GM19193 (cell line): ENCODE measurements around the gene TRIM37.

Experiments
- POLR2A ChIP-seq: IDR thresholded peaks from 4 replicates; pipeline ENCODE4 v1.6.1; 2011; ENCODE audit not compliant: insufficient read depth, insufficient read length; ENCODE audit errors: extremely low read depth

Gene TRIM37

GRCh38 chr17:58965221-58965620, 141.5 kb downstream of the TRIM37 start:
- TF ChIP-seq POLR2A: no peak

- no peak for TF ChIP-seq POLR2A
Measured at GRCh38 chr17:58960068-58960467, 146.6 kb downstream of the TRIM37 start.

GRCh38 chr17:58956997-58957724, 149.5 kb downstream of the TRIM37 start:
- TF ChIP-seq POLR2A: no peak

GRCh38 chr17:58947824-58948223, 158.9 kb downstream of the TRIM37 start:
- no peak for TF ChIP-seq POLR2A

GRCh38 chr17:58947411-58947810, 159.3 kb downstream of the TRIM37 start:
- no peak for TF ChIP-seq POLR2A

GRCh38 chr17:58944166-58944565, 162.5 kb downstream of the TRIM37 start:
- TF ChIP-seq POLR2A: no peak

- no peak for TF ChIP-seq POLR2A
Measured at GRCh38 chr17:58936295-58936694, 170.4 kb downstream of the TRIM37 start.

- TF ChIP-seq POLR2A: no peak
Measured at GRCh38 chr17:58932956-58933355, 173.7 kb downstream of the TRIM37 start.
